GM12878 (cell line): ENCODE results near the gene ADK. TPM values are rescaled to one million over a fixed set of nuclear protein-coding genes. Genes with fewer than 3 reads are reported as not detected.

Source experiments
- ATAC-seq: fragments of 200-7000 bp; cut with Tn5 transposase; 3 replicates; pipeline ENCODE4 v1.9.1; 2020; ENCODE audit warnings: mild to moderate bottlenecking, moderate library complexity
- BruUV-seq: library from RNA; stranded (reverse); fragments of 400-500 nt; replicated peaks from 2 replicates; lab custom pipeline; 2021; lab: Mats Ljungman, UMichigan
- CTCF ChIA-PET: fragments of 300-600 bp; sonication (Branson Sonifier 250); formaldehyde crosslinking; extraction: SDS; loops from one replicate; lab custom pipeline; 2021; ENCODE audit warnings: inconsistent platforms; lab: Yijun Ruan, JAX
- POLR2A ChIA-PET: fragments of 350-600 bp; formaldehyde crosslinking; extraction: SDS; loops from one replicate; lab custom pipeline; 2021; ENCODE audit warnings: inconsistent platforms; lab: Charles Lee
- RAD21 ChIA-PET: fragments of 300-600 bp; sonication (Branson Sonifier 250); formaldehyde crosslinking; loops from one replicate; lab custom pipeline; 2023; ENCODE audit warnings: antibody characterized with exemption; ENCODE audit not compliant: unreplicated experiment; lab: Charles Lee
- SMC1A ChIA-PET: fragments of 300-600 bp; sonication (Branson Sonifier 250); formaldehyde crosslinking; loops from one replicate; lab custom pipeline; 2023; ENCODE audit not compliant: unreplicated experiment, uncharacterized antibody; lab: Charles Lee
- DNase-seq: peaks from one replicate; pipeline ENCODE4 v3.0.0-alpha.2; 2011; ENCODE audit warnings: low read depth, low spot score
- FAIRE-seq: peaks from 3 replicates; lab custom pipeline; 2011; peaks lifted over from hg19 to GRCh38; lab: Jason Lieb, UNC
- H2AFZ ChIP-seq: 2 replicates; pipeline ENCODE4 v1.6.0; 2011; ENCODE audit warnings: low read depth, low read length, control low read depth; ENCODE audit not compliant: control insufficient read depth
- H3K27ac ChIP-seq: 2 replicates; pipeline ENCODE4 v1.5.1; 2011; ENCODE audit warnings: control low read depth; ENCODE audit not compliant: control insufficient read depth, insufficient read depth
- H3K27me3 ChIP-seq, 2 experiments: replicated peaks in 1 of 2; 2 replicates each; pipeline versions ENCODE4 v1.6.0 to v1.6.1; 2011; ENCODE audit warnings: low read length in 1 of 2; ENCODE audit not compliant: control insufficient read depth in 2 of 2, insufficient read depth in 2 of 2
- H3K36me3 ChIP-seq, 2 experiments: 2 replicates each; pipeline ENCODE4 v1.5.1; 2011; ENCODE audit warnings: low read length in 1 of 2; ENCODE audit not compliant: control insufficient read depth in 2 of 2, insufficient read depth in 2 of 2
- H3K4me1 ChIP-seq: 2 replicates; pipeline ENCODE4 v1.6.1; 2011; ENCODE audit warnings: mild to moderate bottlenecking, low read length, moderate library complexity, mixed read lengths; ENCODE audit not compliant: control insufficient read depth, insufficient read depth
- H3K4me2 ChIP-seq: 2 replicates; pipeline ENCODE4 v1.6.0; 2011; ENCODE audit warnings: control low read depth; ENCODE audit not compliant: control insufficient read depth, insufficient read depth
- H3K4me3 ChIP-seq: fragments of 200-600 bp; sonication (generic); 2 replicates; pipeline ENCODE4 v1.5.1; 2016
- H3K79me2 ChIP-seq: 2 replicates; pipeline ENCODE4 v1.6.0; 2011; ENCODE audit warnings: low read length; ENCODE audit not compliant: control insufficient read depth, insufficient read depth
- H3K9ac ChIP-seq: 2 replicates; pipeline ENCODE4 v1.8.0; 2011; ENCODE audit warnings: low read length, control low read depth, mixed read lengths; ENCODE audit not compliant: control insufficient read depth, insufficient read depth
- H3K9me3 ChIP-seq: replicated peaks from 3 replicates; pipeline ENCODE4 v1.5.1; 2011; ENCODE audit warnings: mild to moderate bottlenecking, low read length; ENCODE audit not compliant: control insufficient read depth, insufficient read depth
- H4K20me1 ChIP-seq: 2 replicates; pipeline ENCODE4 v1.6.0; 2011; ENCODE audit not compliant: control insufficient read depth, insufficient read depth
- CBX3 ChIP-seq: fragments of 200-600 bp; sonication (generic); IDR thresholded peaks from 2 replicates; pipeline ENCODE4 v1.6.1; 2016; ENCODE audit warnings: low read depth, borderline replicate concordance
- CBX5 ChIP-seq: sonication (generic); IDR thresholded peaks from 2 replicates; pipeline ENCODE4 v1.6.1; 2016; ENCODE audit warnings: low read depth, moderate library complexity, mild to moderate bottlenecking, inconsistent platforms
- CEBPB ChIP-seq, 2 experiments: fragments of 150-350 bp in 1 of 2; IDR thresholded peaks; 2 replicates each; pipeline ENCODE4 v1.6.1; 2012 to 2014; ENCODE audit warnings: low read depth in 2 of 2, low read length in 2 of 2, borderline replicate concordance in 1 of 2, inconsistent platforms in 1 of 2
- CHD4 ChIP-seq: fragments of 200-600 bp; sonication (generic); IDR thresholded peaks from 2 replicates; pipeline ENCODE4 v1.6.1; 2016; ENCODE audit warnings: mild to moderate bottlenecking
- CREM ChIP-seq: IDR thresholded peaks from 2 replicates; pipeline ENCODE4 v1.6.1; 2014; ENCODE audit warnings: antibody characterized with exemption, low read depth
- EGR1 ChIP-seq, 2 experiments: IDR thresholded peaks; 1 replicate in 1 of 2; 2 replicates in 1 of 2; pipeline ENCODE4 v1.6.1; 2011 to 2012; ENCODE audit warnings: low read depth in 2 of 2, low read length in 2 of 2, borderline replicate concordance in 1 of 2, mild to moderate bottlenecking in 1 of 2, moderate library complexity in 1 of 2
- EZH2 ChIP-seq: IDR thresholded peaks from 2 replicates; pipeline ENCODE4 v1.6.1; 2012; ENCODE audit warnings: low read depth, mild to moderate bottlenecking, control low read depth, inconsistent platforms, low read length, borderline replicate concordance; ENCODE audit not compliant: control insufficient read depth
- IKZF2 ChIP-seq, 2 experiments: fragments of 450-650 bp; IDR thresholded peaks; 2 replicates each; pipeline ENCODE4 v1.6.1; 2017; ENCODE audit warnings: mild to moderate bottlenecking in 2 of 2, moderate library complexity in 2 of 2
- KLF5 ChIP-seq: fragments of 450-650 bp; IDR thresholded peaks from 2 replicates; pipeline ENCODE4 v1.6.1; 2014; ENCODE audit warnings: mild to moderate bottlenecking; ENCODE audit not compliant: partially characterized antibody
- SREBF2 ChIP-seq: IDR thresholded peaks from 2 replicates; pipeline ENCODE4 v1.6.1; 2012; ENCODE audit warnings: mild to moderate bottlenecking, low read length
- TCF7 ChIP-seq: IDR thresholded peaks from 2 replicates; pipeline ENCODE4 v1.6.1; 2014; ENCODE audit warnings: antibody characterized with exemption, borderline replicate concordance
- ZNF687 ChIP-seq: fragments of 450-650 bp; IDR thresholded peaks from 2 replicates; pipeline ENCODE4 v1.6.1; 2017; ENCODE audit warnings: mild to moderate bottlenecking, moderate library complexity
- in situ Hi-C: fragments of 300-500 bp; cut with MboI; formaldehyde crosslinking; loops from 9 replicates; pipeline ENCODE4 v1.14.3; 2018; ENCODE audit warnings: mixed read lengths
- intact Hi-C: fragments of 100-400 bp; cut with micrococcal nuclease; formaldehyde crosslinking; loops from one replicate; pipeline ENCODE4 v1.14.2; 2022; ENCODE audit not compliant: unreplicated experiment
- polyA plus RNA-seq, 11 experiments: library from polyadenylated mRNA; depleted of rRNA in 4 of 11; unstranded in 6 of 11; stranded (reverse) in 5 of 11; fragments of >200 nt; fragmentation: Nextera tagmentation in 4 of 11; fragmentation: Illumina TruSeq in 1 of 11; extraction: Ambion mirVana in 4 of 11; extraction: Trizol in 1 of 11; gene quantifications; 1 replicate in 1 of 11; 2 replicates in 10 of 11; pipeline versions ENCODE4 v1.2.1 to v1.2.3, GENCODE V29; 2011 to 2016; ENCODE audit warnings: inconsistent platforms in 2 of 11, missing spikeins in 2 of 11, low read depth in 1 of 11
- total RNA-seq, 4 experiments: library from RNA; depleted of rRNA in 3 of 4; stranded (reverse); fragments of >200 nt in 3 of 4; fragmentation: Illumina TruSeq in 1 of 4; extraction: Trizol in 1 of 4; gene quantifications; 2 replicates each; pipeline versions ENCODE4 v1.2.1 to v1.2.3, GENCODE V29; 2013 to 2021

The ADK gene
- total and polyA plus RNA-seq, 10 of the 15 experiments (the other 5 are each of a cell fraction or from before 2014, with no cell fraction given): 42.0 to 151 (median 81.6) TPM

DNA sequence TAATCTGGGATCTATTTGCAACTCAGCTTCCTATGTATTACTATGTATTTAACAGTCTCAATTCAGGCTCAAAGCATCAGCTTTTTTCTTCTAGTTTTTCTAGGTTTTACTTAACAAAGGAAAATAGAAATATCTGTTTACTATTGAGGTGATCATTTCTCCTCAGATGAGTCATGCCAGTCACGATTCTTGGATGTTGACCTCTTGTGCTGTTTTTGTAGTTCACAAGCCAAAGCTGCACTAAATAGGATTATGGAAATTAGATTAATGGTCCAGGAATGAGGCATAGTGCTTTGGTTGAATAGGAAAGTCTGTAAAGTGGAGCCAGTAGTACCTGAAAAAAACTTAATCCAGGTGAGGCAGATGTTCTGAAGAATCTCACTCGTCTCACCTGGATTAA, 477.1 kb downstream of the ADK start (continued):
- TF ChIP-seq EZH2 (no peak), IKZF2 (IDR thresholded peaks at IDR 0.05) (no peak), SREBF2 (no peak), CBX3 (no peak), CREM (no peak), ZNF687 (no peak), KLF5 (no peak), TCF7 (no peak), CEBPB (IDR thresholded peaks at IDR 0.05; ENCODE audit: borderline replicate concordance in 1 of 2, low read depth in 2 of 2, low read length in 2 of 2) (no peak), CHD4 (no peak)

- intact Hi-C loops (no loop called here), in situ Hi-C loops (no loop called here)
- Histone ChIP-seq H3K79me2 (no peaks in the 10 kb centered on the region), H4K20me1 (no peaks in the 10 kb centered on the region), H3K4me2 (no peak overlapping the region), H3K27me3 (no peaks in the 10 kb centered on the region), H2AFZ (no peak overlapping the region), H3K4me1 (no peaks in the 10 kb centered on the region), H3K4me3 (no peak overlapping the region), H3K36me3 (0 out of 4 replicates have a peak, but pooled peaks cover 0 to 10% of the 10 kb centered on the region in 2 experiments), H3K27ac (no peak overlapping the region), H3K9ac (no peak overlapping the region), H3K9me3 (peaks cover 11% of the 10 kb centered on the region; the same call in 2 of the 3 replicates)
- ChIA-PET SMC1A (interaction anchor here (0.6 kb wide), 1 partner anchor 10 kb away, joined by 3 read pairs; no protein-coding TSS in a partner anchor), CTCF (no interaction called here), RAD21 (no interaction called here), POLR2A (interaction anchor here (1.0 kb wide), 1 partner anchor 43 kb away, joined by 5 read pairs; no protein-coding TSS in a partner anchor)
- FAIRE-seq (no peak), ATAC-seq (no peak), DNase-seq (no peak)
- TF ChIP-seq CBX5: 0 out of 2 replicates have a peak, but pooled peaks have one; percentile 46
- no peak for TF ChIP-seq EGR1 (IDR thresholded peaks at IDR 0.05; ENCODE audit: borderline replicate concordance in 1 of 2, low read depth in 2 of 2, low read length in 2 of 2)
- BruUV-seq: no TSS peak
Measured at GRCh38 chr10:74634995-74635536, 484.0 kb downstream of the ADK start.
